ENCODE measurements around the gene MICAL3. TPM values are rescaled to one million over a fixed set of nuclear protein-coding genes. Genes with fewer than 3 reads are reported as not detected.

Gene MICAL3
- total and polyA plus RNA-seq, 2 donors from 2014 or later, result 5.0 to 99.4 TPM

- Histone ChIP-seq H3K9me3 (ENCODE audit: control insufficient read depth in 2 of 3, insufficient read depth in 1 of 3, low read length in 3 of 3) (no peaks in the 10 kb centered on the region), H3K9ac (ENCODE audit: low read length in 3 of 3) (no peak overlapping the region), H3K27me3 (ENCODE audit: control insufficient read depth, insufficient read depth, low read length) (no peaks in the 10 kb centered on the region), H3K27ac (ENCODE audit: low read depth in 2 of 2, low read length in 2 of 2) (no peak overlapping the region), H3K36me3 (ENCODE audit: control insufficient read depth in 2 of 3, insufficient read depth in 3 of 3, low read length in 3 of 3) (peaks cover 0 to 46% (median 26%) of the 10 kb centered on the region in 3 donors), H3K4me3 (ENCODE audit: low read length in 3 of 3) (no peak overlapping the region), H3K4me1 (ENCODE audit: control insufficient read depth in 2 of 3, insufficient read depth in 2 of 3, low read depth in 1 of 3, low read length in 3 of 3) (peaks cover 0 to 3% (median 0%) of the 10 kb centered on the region in 3 donors)
- FAIRE-seq, result no peak
- intact Hi-C loops (cut with DNase I), result no loop called here
- DNase-seq, result no peak
- no peak for TF ChIP-seq CTCF (IDR thresholded peaks at IDR 0.05; ENCODE audit: borderline replicate concordance, extremely low read depth, insufficient read depth)
Measured at GRCh38 chr22:17866621-17867020, 157.7 kb downstream of the MICAL3 start.

- TF ChIP-seq CTCF (IDR thresholded peaks at IDR 0.05; ENCODE audit: borderline replicate concordance, extremely low read depth, insufficient read depth), result no peak
- no peak for FAIRE-seq
- no peak overlapping the region for H3K4me3 ChIP-seq (ENCODE audit: low read length in 3 of 3)
- no peak overlapping the region for H3K9ac ChIP-seq (ENCODE audit: low read length in 3 of 3)
- H3K36me3 ChIP-seq (ENCODE audit: control insufficient read depth in 2 of 3, insufficient read depth in 3 of 3, low read length in 3 of 3), result peaks cover 0 to 41% (median 24%) of the 10 kb centered on the region in 3 donors
- no peak overlapping the region for H3K27ac ChIP-seq (ENCODE audit: low read depth in 2 of 2, low read length in 2 of 2)
- H3K27me3 ChIP-seq (ENCODE audit: control insufficient read depth, insufficient read depth, low read length), result no peaks in the 10 kb centered on the region
- intact Hi-C loops (cut with DNase I), result no loop called here
- DNase-seq, result no peak
- peaks cover 0 to 3% (median 0%) of the 10 kb centered on the region in 3 donors for H3K4me1 ChIP-seq (ENCODE audit: control insufficient read depth in 2 of 3, insufficient read depth in 2 of 3, low read depth in 1 of 3, low read length in 3 of 3)
- H3K9me3 ChIP-seq (ENCODE audit: control insufficient read depth in 2 of 3, insufficient read depth in 1 of 3, low read length in 3 of 3), result no peaks in the 10 kb centered on the region
Measured at GRCh38 chr22:17866127-17866526, 158.2 kb downstream of the MICAL3 start.

GRCh38 chr22:17865183-17866055, 158.9 kb downstream of the MICAL3 start:
- Histone ChIP-seq H3K9ac (ENCODE audit: low read length in 3 of 3) (no peak overlapping the region), H3K4me1 (ENCODE audit: control insufficient read depth in 2 of 3, insufficient read depth in 2 of 3, low read depth in 1 of 3, low read length in 3 of 3) (peaks cover 0 to 3% (median 0%) of the 10 kb centered on the region in 3 donors), H3K4me3 (ENCODE audit: low read length in 3 of 3) (no peak overlapping the region), H3K36me3 (ENCODE audit: control insufficient read depth in 2 of 3, insufficient read depth in 3 of 3, low read length in 3 of 3) (peaks cover 0 to 35% (median 18%) of the 10 kb centered on the region in 3 donors), H3K9me3 (ENCODE audit: control insufficient read depth in 2 of 3, insufficient read depth in 1 of 3, low read length in 3 of 3) (no peaks in the 10 kb centered on the region), H3K27ac (ENCODE audit: low read depth in 2 of 2, low read length in 2 of 2) (no peak overlapping the region), H3K27me3 (ENCODE audit: control insufficient read depth, insufficient read depth, low read length) (no peaks in the 10 kb centered on the region)
- DNase-seq, result no peak
- TF ChIP-seq CTCF (IDR thresholded peaks at IDR 0.05; ENCODE audit: borderline replicate concordance, extremely low read depth, insufficient read depth), result no peak
- no peak for FAIRE-seq
- intact Hi-C loops (cut with DNase I), result no loop called here
